Stimulated activated naive CD4-positive, alpha-beta T cell treated with Interleukin-2 at 50 U/mL for 16 hours (primary cell): Measurements from ENCODE around the gene HNRNPA3.
A peak's percentile ranks its signal among the peaks of the same experiment; 100 is the strongest.
"Not testable (repeated sequence)": the region's sequence is repeated elsewhere in the genome, so short reads cannot be mapped to it uniquely, and the experiment has no call there.

Source experiments
- DNase-seq: peaks from one replicate; lab custom pipeline; 2025; lab: John Stamatoyannopoulos, UW

The HNRNPA3 gene

GRCh38 chr2:177212106-177212890 is at the start of gene HNRNPA3:
Gene HNRNPA3, plus strand, starts transcription at chr2:177212794. Its CDS starts 6 bp downstream, at chr2:177212800.
- peak; percentile 99 for DNase-seq

GRCh38 chr2:177164131-177164530 is 48.5 kb upstream of the HNRNPA3 start:
- DNase-seq, result no peak

GRCh38 chr2:177164584-177165052 is 48.0 kb upstream of the HNRNPA3 start:
- DNase-seq, result peak; percentile 58

- DNase-seq, result no peak
Measured at GRCh38 chr2:177165061-177165583, 47.5 kb upstream of the HNRNPA3 start.

GRCh38 chr2:177165721-177166711 is 46.6 kb upstream of the HNRNPA3 start:
- no peak for DNase-seq

- DNase-seq, result no peak
Measured at GRCh38 chr2:177169810-177170514, 42.6 kb upstream of the HNRNPA3 start.

- no peak for DNase-seq
Measured at GRCh38 chr2:177171418-177171865, 41.2 kb upstream of the HNRNPA3 start.

GRCh38 chr2:177172034-177172880 is 40.3 kb upstream of the HNRNPA3 start:
- no peak for DNase-seq

GRCh38 chr2:177174486-177174885 is 38.1 kb upstream of the HNRNPA3 start:
- no peak for DNase-seq

- DNase-seq, result no peak
Measured at GRCh38 chr2:177175917-177176668, 36.5 kb upstream of the HNRNPA3 start.

- DNase-seq, result no peak
Measured at GRCh38 chr2:177178797-177179196, 33.8 kb upstream of the HNRNPA3 start.

GRCh38 chr2:177179227-177179626 is 33.4 kb upstream of the HNRNPA3 start:
- no peak for DNase-seq

GRCh38 chr2:177179671-177180070 is 32.9 kb upstream of the HNRNPA3 start:
- DNase-seq, result not testable (repeated sequence)

GRCh38 chr2:177180269-177181000 is 32.2 kb upstream of the HNRNPA3 start:
- DNase-seq, result no peak

- no peak for DNase-seq
Measured at GRCh38 chr2:177183860-177184259, 28.7 kb upstream of the HNRNPA3 start.

- no peak for DNase-seq
Measured at GRCh38 chr2:177184606-177185005, 28.0 kb upstream of the HNRNPA3 start.

- DNase-seq, result not testable (repeated sequence)
Measured at GRCh38 chr2:177186038-177186437, 26.6 kb upstream of the HNRNPA3 start.

- no peak for DNase-seq
Measured at GRCh38 chr2:177187631-177188312, 24.8 kb upstream of the HNRNPA3 start.
